GM12801 (cell line): ENCODE measurements around the gene CNKSR2.

Source experiments
- CTCF ChIP-seq: IDR thresholded peaks from one replicate; pipeline ENCODE4 v1.5.1; 2011; ENCODE audit warnings: control low read depth; ENCODE audit not compliant: insufficient read length; ENCODE audit errors: extremely low read depth

The CNKSR2 gene

GRCh38 chrX:21699136-21699535 lies 324.9 kb downstream of the CNKSR2 start:
- TF ChIP-seq CTCF, result no peak

- TF ChIP-seq CTCF, result no peak
These were observed 326.1 kb downstream of the CNKSR2 start for GRCh38 chrX:21700275-21700674.

- no peak for TF ChIP-seq CTCF
These were observed 326.7 kb downstream of the CNKSR2 start for GRCh38 chrX:21700967-21701366.

GRCh38 chrX:21702725-21703124 lies 328.5 kb downstream of the CNKSR2 start:
- no peak for TF ChIP-seq CTCF
